GM12875 (cell line): ENCODE results near the gene NR2C2.
A peak's percentile ranks its signal among the peaks of the same experiment; 100 is the strongest.

Experiments used
- H3K4me3 ChIP-seq: one replicate; pipeline ENCODE4 v1.5.1; 2011; ENCODE audit warnings: low read depth, low read length, control low read depth
- TF ChIP-seq, protein P1 (sequence below): IDR thresholded peaks from 2 replicates; pipeline ENCODE4 v1.5.1; 2011; ENCODE audit warnings: low read depth, mild to moderate bottlenecking, control low read depth, inconsistent platforms, low read length, moderate library complexity, borderline replicate concordance; ENCODE audit not compliant: insufficient read depth

NR2C2 gene

DNA sequence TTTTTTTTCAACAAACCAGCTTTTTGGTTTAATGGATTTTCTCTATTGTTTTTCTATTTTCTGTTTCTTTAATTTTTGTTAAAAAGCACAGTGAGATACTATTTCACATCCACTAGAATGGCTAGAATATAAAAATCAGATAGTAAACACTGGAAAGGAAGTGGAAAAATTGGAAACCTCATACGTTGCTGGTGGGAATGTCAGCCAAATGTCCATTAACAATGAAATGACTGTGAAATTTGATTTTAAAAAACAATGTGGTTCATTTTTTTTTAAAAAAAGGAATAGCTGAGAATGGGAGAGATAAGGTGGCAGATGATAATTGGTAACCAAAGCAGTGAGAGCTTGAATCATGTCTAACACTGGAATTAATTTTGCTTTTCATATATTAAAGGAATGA lies 19.9 kb downstream of the NR2C2 start:
- H3K4me3 ChIP-seq: no peak overlapping the region
- TF ChIP-seq, protein P1, sequence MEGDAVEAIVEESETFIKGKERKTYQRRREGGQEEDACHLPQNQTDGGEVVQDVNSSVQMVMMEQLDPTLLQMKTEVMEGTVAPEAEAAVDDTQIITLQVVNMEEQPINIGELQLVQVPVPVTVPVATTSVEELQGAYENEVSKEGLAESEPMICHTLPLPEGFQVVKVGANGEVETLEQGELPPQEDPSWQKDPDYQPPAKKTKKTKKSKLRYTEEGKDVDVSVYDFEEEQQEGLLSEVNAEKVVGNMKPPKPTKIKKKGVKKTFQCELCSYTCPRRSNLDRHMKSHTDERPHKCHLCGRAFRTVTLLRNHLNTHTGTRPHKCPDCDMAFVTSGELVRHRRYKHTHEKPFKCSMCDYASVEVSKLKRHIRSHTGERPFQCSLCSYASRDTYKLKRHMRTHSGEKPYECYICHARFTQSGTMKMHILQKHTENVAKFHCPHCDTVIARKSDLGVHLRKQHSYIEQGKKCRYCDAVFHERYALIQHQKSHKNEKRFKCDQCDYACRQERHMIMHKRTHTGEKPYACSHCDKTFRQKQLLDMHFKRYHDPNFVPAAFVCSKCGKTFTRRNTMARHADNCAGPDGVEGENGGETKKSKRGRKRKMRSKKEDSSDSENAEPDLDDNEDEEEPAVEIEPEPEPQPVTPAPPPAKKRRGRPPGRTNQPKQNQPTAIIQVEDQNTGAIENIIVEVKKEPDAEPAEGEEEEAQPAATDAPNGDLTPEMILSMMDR: no peak

DNA sequence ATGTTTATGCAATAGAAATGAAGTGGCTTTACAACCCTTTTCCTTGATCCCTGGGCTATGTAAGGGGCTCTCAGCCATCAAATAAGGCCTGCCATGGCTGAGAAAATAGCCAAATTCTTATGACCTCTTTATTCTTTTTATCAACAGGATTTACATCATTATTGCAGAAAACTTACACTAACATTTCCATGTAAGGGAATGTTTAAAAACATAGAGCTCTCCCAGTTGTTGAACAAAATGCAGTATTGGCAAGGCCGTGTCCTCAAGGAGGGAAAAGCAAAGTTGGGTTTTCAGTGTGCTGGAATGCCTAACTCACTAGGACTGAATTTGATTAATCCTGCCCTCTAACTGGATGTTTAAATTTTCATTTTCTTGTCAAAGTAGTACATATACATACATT lies 22.3 kb downstream of the NR2C2 start:
- H3K4me3 ChIP-seq: no peak overlapping the region
- TF ChIP-seq, protein P1: no peak

DNA sequence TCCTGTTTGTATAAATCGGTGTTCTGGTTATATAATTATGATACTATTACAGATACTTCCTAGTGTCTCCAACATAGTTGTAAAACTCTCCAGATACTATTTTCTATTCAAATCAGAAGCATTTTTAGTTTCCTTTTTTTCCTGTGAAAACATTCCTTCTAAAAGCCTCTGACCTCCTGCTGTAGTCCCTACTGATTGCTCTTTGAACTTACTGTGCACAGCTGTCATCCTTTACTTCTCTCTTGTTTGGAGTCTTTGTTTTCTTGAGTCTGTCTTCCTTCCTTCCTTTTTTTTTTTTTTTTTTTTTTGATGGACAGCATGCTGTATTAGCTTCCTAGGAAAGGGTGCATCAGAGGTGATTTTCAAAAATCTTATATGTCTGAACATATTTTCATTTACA lies 28.9 kb downstream of the NR2C2 start:
- TF ChIP-seq, protein P1: no peak
- H3K4me3 ChIP-seq: no peak overlapping the region

DNA sequence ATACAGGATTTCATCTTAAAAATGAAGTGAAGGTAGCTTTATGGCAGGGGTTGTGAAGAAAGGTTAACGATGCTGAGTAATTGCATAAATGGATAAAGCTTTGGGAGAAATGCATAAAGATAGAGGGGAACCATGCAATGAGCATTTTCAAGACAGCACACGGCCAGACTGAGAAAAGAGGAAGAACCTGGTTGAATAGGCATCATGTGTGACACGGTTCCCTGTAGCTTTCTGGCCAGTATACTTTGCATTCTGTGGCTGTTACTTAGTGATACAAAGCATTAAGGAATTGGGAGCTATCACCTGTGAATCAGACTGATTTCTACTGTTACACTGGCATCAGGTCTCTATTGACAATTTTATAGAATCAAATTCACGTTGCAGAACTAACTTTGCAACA lies 33.3 kb downstream of the NR2C2 start:
- H3K4me3 ChIP-seq: no peak overlapping the region
- TF ChIP-seq, protein P1: no peak

DNA sequence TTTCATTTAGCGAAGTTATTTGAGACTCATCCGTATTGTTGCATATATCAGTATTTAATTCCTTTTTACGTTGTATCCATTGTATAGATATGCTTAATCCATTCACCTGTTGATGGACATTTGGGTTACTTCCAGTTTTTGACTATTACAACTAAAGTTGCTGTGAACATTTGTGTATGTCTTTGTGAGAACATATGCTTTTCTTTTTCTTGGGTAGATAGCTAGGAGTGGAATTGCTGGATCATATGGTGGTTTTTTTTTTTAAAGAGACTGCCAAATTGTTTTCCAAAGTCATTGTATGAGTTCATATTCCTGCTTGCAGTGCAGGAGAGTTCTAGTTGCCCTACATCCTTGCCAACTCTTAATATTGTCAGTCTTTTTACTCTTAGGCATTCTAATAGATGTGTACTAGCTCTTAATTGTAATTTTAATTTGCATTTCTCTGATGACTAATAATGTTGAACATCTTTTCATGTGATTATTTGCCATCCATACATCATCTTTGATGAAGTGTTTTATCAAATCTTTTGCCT lies 37.3 kb downstream of the NR2C2 start:
- H3K4me3 ChIP-seq: no peak overlapping the region
- TF ChIP-seq, protein P1: no peak

DNA sequence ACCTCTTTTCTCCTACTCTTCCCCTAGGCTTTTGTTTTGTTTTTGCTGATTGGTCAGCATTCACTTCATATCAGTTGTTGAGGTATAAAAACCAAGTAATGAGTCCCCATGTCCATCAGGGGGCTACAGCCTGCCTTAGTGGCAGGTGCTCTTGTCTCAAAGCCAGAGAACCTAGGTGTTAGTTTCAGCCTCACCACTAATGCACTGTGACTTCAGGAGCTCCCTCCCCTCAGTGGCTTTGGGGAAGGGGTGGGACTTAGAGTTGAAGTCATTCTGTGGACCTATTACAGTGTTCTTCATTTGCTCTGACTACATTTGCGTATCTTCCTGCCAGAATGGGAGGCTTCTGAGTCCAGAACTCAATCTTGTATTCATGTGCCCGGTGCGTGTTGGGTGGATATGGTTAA lies 41.6 kb downstream of the NR2C2 start:
- TF ChIP-seq, protein P1: peak; percentile 55; the same call in 1 of the 2 replicates
- no peak overlapping the region for H3K4me3 ChIP-seq

DNA sequence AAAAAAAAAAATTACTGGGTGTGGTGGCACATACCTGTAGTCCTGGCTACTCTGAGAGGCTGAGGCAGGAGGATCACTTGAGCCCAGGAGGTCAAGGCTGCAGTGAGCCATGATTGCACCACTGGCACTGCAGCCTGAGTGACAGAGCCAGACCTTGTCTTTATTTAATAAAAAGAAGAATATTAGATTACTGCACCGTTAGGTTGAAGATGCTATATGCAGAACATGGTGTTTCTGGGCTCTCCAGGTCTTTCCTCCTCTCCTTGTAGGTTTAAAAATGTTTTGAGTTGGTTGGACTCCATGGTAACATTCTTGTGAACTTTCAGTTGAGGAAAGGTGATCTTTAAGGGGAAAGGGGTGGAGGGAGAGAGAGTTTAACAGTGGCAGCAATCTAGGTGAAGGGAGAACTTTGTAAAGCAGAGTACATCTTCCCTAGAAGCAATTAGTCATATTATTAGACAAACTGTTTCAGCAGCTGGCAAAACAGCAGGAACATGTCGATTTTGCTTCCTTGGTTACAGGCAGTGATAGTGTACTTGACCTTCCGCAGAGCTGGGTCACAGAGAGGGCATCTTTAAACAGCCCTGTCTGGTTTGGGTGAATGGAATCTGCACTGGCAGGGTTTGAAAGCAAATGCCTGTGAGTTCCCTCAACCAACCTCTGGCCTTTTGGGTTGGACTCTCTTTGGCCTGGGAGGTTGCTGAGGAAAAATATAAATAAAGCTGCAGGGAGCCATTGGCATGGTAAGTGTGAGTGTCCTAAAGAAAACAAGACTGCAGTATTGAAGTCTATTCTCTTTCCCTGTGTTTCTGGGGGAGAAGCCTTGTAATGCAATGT lies 42.8 kb downstream of the NR2C2 start:
- H3K4me3 ChIP-seq: no peak overlapping the region
- TF ChIP-seq, protein P1: no peak
